Peyer's patch (tissue), 4 donors: ENCODE results near the gene ZNF511. TPM values are rescaled to one million over a fixed set of nuclear protein-coding genes. Genes with fewer than 3 reads are reported as not detected.

Experiments
- DNase-seq, 3 donors: peaks; one replicate each; pipeline ENCODE4 v3.0.0-alpha.2; 2017 to 2019
- H3K27ac ChIP-seq, 4 donors: fragments of 200-600 bp; sonication (generic); one replicate each; pipeline ENCODE4 v1.5.1; 2016 to 2019
- H3K27me3 ChIP-seq, 2 donors: fragments of 200-600 bp; sonication (generic); one replicate each; pipeline ENCODE4 v1.5.1; 2019
- H3K36me3 ChIP-seq, 3 donors: fragments of 200-600 bp; sonication (generic); one replicate each; pipeline ENCODE4 v1.5.1; 2016 to 2019
- H3K4me1 ChIP-seq, 4 donors: fragments of 200-600 bp; sonication (generic); one replicate each; pipeline ENCODE4 v1.5.1; 2016 to 2019
- H3K4me3 ChIP-seq, 4 donors: fragments of 200-600 bp; sonication (generic); 1 replicate in 3 of 4; 2 replicates in 1 of 4; pipeline ENCODE4 v1.5.1; 2016 to 2019; ENCODE audit warnings: mild to moderate bottlenecking in 1 of 4
- H3K9me3 ChIP-seq, 4 donors: fragments of 200-600 bp; sonication (generic); one replicate each; pipeline ENCODE4 v1.5.1; 2016 to 2019; ENCODE audit warnings: mild to moderate bottlenecking in 1 of 4
- CTCF ChIP-seq, 6 experiments: fragments of 450-650 bp in 4 of 6; fragments of 200-600 bp in 2 of 6; sonication (generic) in 1 of 6; IDR thresholded peaks; one replicate each; pipeline ENCODE4 v1.5.1; 2017 to 2019; ENCODE audit warnings: antibody characterized with exemption in 6 of 6, mild to moderate bottlenecking in 3 of 6, moderate library complexity in 1 of 6
- POLR2A ChIP-seq, 2 donors: fragments of 450-650 bp; IDR thresholded peaks; one replicate each; pipeline ENCODE4 v1.5.1; 2017; ENCODE audit warnings: antibody characterized with exemption in 2 of 2, mild to moderate bottlenecking in 2 of 2, moderate library complexity in 2 of 2
- total RNA-seq, 4 donors: library from RNA; depleted of rRNA; stranded (reverse); fragments of >200 nt; gene quantifications; one replicate each; pipeline ENCODE4 v1.1.0, GENCODE V29; 2016

The ZNF511 gene
- total RNA-seq, 4 donors from 2014 or later = 25.7 to 42.9 (median 30.5) TPM

GRCh38 chr10:133338080-133339071 lies 29.7 kb downstream of the ZNF511 start:
- Histone ChIP-seq H3K27me3 (peaks cover 0 to 25% of the 10 kb centered on the region in 2 donors), H3K4me1 (peaks cover 0 to 30% (median 13%) of the 10 kb centered on the region in 4 donors), H3K27ac (no peak overlapping the region), H3K9me3 (no peaks in the 10 kb centered on the region), H3K4me3 (no peak overlapping the region), H3K36me3 (no peaks in the 10 kb centered on the region)
- DNase-seq = no peak
- TF ChIP-seq CTCF (IDR thresholded peaks at IDR 0.05) (no peak), POLR2A (IDR thresholded peaks at IDR 0.05) (no peak)

- TF ChIP-seq POLR2A (IDR thresholded peaks at IDR 0.05) (no peak), CTCF (IDR thresholded peaks at IDR 0.05) (no peak)
- no peaks in the 10 kb centered on the region for H3K9me3 ChIP-seq
- H3K27me3 ChIP-seq = peaks cover 0 to 21% of the 10 kb centered on the region in 2 donors
- H3K4me3 ChIP-seq = no peak overlapping the region
- DNase-seq = no peak
- no peaks in the 10 kb centered on the region for H3K36me3 ChIP-seq
- H3K4me1 ChIP-seq = peaks cover 0 to 28% (median 13%) of the 10 kb centered on the region in 4 donors
- H3K27ac ChIP-seq = no peak overlapping the region
Observed at GRCh38 chr10:133339708-133340380, 31.1 kb downstream of the ZNF511 start.

GRCh38 chr10:133341983-133342382 lies 33.3 kb downstream of the ZNF511 start:
- Histone ChIP-seq H3K27ac (no peak overlapping the region), H3K9me3 (no peaks in the 10 kb centered on the region), H3K4me3 (no peak overlapping the region), H3K36me3 (no peaks in the 10 kb centered on the region), H3K4me1 (peaks cover 0 to 15% (median 3%) of the 10 kb centered on the region in 4 donors), H3K27me3 (no peaks in the 10 kb centered on the region)
- no peak for DNase-seq
- TF ChIP-seq CTCF (IDR thresholded peaks at IDR 0.05) = no peak
- no peak for TF ChIP-seq POLR2A (IDR thresholded peaks at IDR 0.05)

GRCh38 chr10:133342942-133343341 lies 34.2 kb downstream of the ZNF511 start:
- no peaks in the 10 kb centered on the region for H3K27me3 ChIP-seq
- no peaks in the 10 kb centered on the region for H3K36me3 ChIP-seq
- H3K4me3 ChIP-seq = peak overlapping the region in 1 of 4 donors; percentile 23
- DNase-seq = peak in 1 of 3 donors; percentile 58
- peak overlapping the region in 2 of 4 donors; percentile 41 to 74 for H3K27ac ChIP-seq
- peak in 1 of 2 donors; percentile 64 for TF ChIP-seq POLR2A (IDR thresholded peaks at IDR 0.05)
- TF ChIP-seq CTCF (IDR thresholded peaks at IDR 0.05) = no peak
- no peaks in the 10 kb centered on the region for H3K9me3 ChIP-seq
- H3K4me1 ChIP-seq = peaks cover 0 to 14% (median 0%) of the 10 kb centered on the region in 4 donors

GRCh38 chr10:133343558-133343957 lies 34.8 kb downstream of the ZNF511 start:
- peaks cover 0 to 14% (median 0%) of the 10 kb centered on the region in 4 donors for H3K4me1 ChIP-seq
- H3K27me3 ChIP-seq = no peaks in the 10 kb centered on the region
- no peaks in the 10 kb centered on the region for H3K36me3 ChIP-seq
- DNase-seq = peak in 1 of 3 donors; percentile 73
- TF ChIP-seq POLR2A (IDR thresholded peaks at IDR 0.05) (no peak), CTCF (IDR thresholded peaks at IDR 0.05) (no peak)
- H3K9me3 ChIP-seq = no peaks in the 10 kb centered on the region
- H3K27ac ChIP-seq = peak overlapping the region in 2 of 4 donors; percentile 41 to 74
- peak overlapping the region in 1 of 4 donors; percentile 23 for H3K4me3 ChIP-seq
